ENCODE measurements around the gene RANGAP1. TPM values are rescaled to one million over a fixed set of nuclear protein-coding genes. Genes with fewer than 3 reads are reported as not detected.

RANGAP1 gene
- total and polyA plus RNA-seq, 5 donors from 2014 or later = 19.9 to 112 (median 24.2) TPM

DNA sequence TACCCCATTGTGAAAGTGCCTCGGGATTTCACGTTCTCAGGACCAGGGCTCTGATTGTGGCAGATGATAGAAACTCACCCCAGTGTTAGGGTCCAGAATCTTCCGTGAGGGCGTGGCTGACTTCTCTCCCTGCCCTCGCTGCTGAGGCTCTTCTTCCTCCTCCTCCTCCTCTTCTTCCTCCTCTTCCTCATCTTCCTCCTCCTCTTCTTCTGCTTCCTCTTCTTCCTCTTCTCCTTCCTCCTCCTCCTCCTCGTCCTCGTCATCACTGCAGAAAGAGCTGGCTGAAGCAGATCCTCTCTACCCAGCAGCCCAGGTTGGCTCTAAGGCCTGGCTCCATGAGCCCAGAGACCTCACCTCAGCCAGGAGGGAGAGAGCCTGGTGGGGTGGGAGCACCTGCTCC lies 31.8 kb downstream of the RANGAP1 start:
- Mint-ChIP-seq H3K27me3 (no peaks in the 10 kb centered on the region), H3K27ac (no peak overlapping the region), H3K4me1 (no peaks in the 10 kb centered on the region), H3K9me3 (no peaks in the 10 kb centered on the region), H3K36me3 (peaks cover 28% of the 10 kb centered on the region), H3K4me3 (no peak overlapping the region)
- ATAC-seq (ENCODE audit: low read depth in 2 of 2) (no peak), DNase-seq (no peak)
- H3K27me3 ChIP-seq (ENCODE audit: control insufficient read depth, insufficient read depth, low read length) = no peaks in the 10 kb centered on the region
- no peak overlapping the region for H3K4me3 ChIP-seq (ENCODE audit: low read depth, low read length)
- H3K9me3 ChIP-seq (ENCODE audit: control insufficient read depth in 2 of 2, low read length in 2 of 2) = no peaks in the 10 kb centered on the region
- H3K27ac ChIP-seq (ENCODE audit: insufficient read depth, low read length, poor library complexity, severe bottlenecking) = no peak overlapping the region
- peaks cover 84% of the 10 kb centered on the region for H3K36me3 ChIP-seq (ENCODE audit: control insufficient read depth, insufficient read depth, low read length)
- H3K4me1 ChIP-seq (ENCODE audit: control insufficient read depth, insufficient read depth, low read length, poor library complexity, severe bottlenecking) = no peaks in the 10 kb centered on the region

- peaks cover 26% of the 10 kb centered on the region for H3K36me3 Mint-ChIP-seq
- H3K27me3 Mint-ChIP-seq = no peaks in the 10 kb centered on the region
- H3K27ac Mint-ChIP-seq = peak overlapping the region in 1 of 3 donors; percentile 25
- H3K4me1 ChIP-seq (ENCODE audit: control insufficient read depth, insufficient read depth, low read length, poor library complexity, severe bottlenecking) = no peaks in the 10 kb centered on the region
- no peaks in the 10 kb centered on the region for H3K9me3 Mint-ChIP-seq
- no peaks in the 10 kb centered on the region for H3K9me3 ChIP-seq (ENCODE audit: control insufficient read depth in 2 of 2, low read length in 2 of 2)
- DNase-seq (no peak), ATAC-seq (ENCODE audit: low read depth in 2 of 2) (no peak)
- H3K4me3 Mint-ChIP-seq = no peak overlapping the region
- H3K27me3 ChIP-seq (ENCODE audit: control insufficient read depth, insufficient read depth, low read length) = no peaks in the 10 kb centered on the region
- no peaks in the 10 kb centered on the region for H3K4me1 Mint-ChIP-seq
- H3K4me3 ChIP-seq (ENCODE audit: low read depth, low read length) = no peak overlapping the region
- H3K36me3 ChIP-seq (ENCODE audit: control insufficient read depth, insufficient read depth, low read length) = peaks cover 90% of the 10 kb centered on the region
- H3K27ac ChIP-seq (ENCODE audit: insufficient read depth, low read length, poor library complexity, severe bottlenecking) = no peak overlapping the region
Observed at GRCh38 chr22:41252365-41252764, 33.6 kb downstream of the RANGAP1 start.

- Mint-ChIP-seq H3K4me3 (no peak overlapping the region), H3K27me3 (no peaks in the 10 kb centered on the region), H3K4me1 (no peaks in the 10 kb centered on the region), H3K36me3 (peaks cover 24% of the 10 kb centered on the region), H3K9me3 (no peaks in the 10 kb centered on the region), H3K27ac (no peak overlapping the region)
- no peaks in the 10 kb centered on the region for H3K27me3 ChIP-seq (ENCODE audit: control insufficient read depth, insufficient read depth, low read length)
- no peak overlapping the region for H3K27ac ChIP-seq (ENCODE audit: insufficient read depth, low read length, poor library complexity, severe bottlenecking)
- no peaks in the 10 kb centered on the region for H3K4me1 ChIP-seq (ENCODE audit: control insufficient read depth, insufficient read depth, low read length, poor library complexity, severe bottlenecking)
- no peaks in the 10 kb centered on the region for H3K9me3 ChIP-seq (ENCODE audit: control insufficient read depth in 2 of 2, low read length in 2 of 2)
- DNase-seq (no peak), ATAC-seq (ENCODE audit: low read depth in 2 of 2) (no peak)
- peaks cover 77% of the 10 kb centered on the region for H3K36me3 ChIP-seq (ENCODE audit: control insufficient read depth, insufficient read depth, low read length)
- no peak overlapping the region for H3K4me3 ChIP-seq (ENCODE audit: low read depth, low read length)
Observed at GRCh38 chr22:41250127-41250526, 35.9 kb downstream of the RANGAP1 start.

GRCh38 chr22:41249442-41249841 lies 36.5 kb downstream of the RANGAP1 start:
- Histone ChIP-seq H3K36me3 (ENCODE audit: control insufficient read depth, insufficient read depth, low read length) (peaks cover 73% of the 10 kb centered on the region), H3K9me3 (ENCODE audit: control insufficient read depth in 2 of 2, low read length in 2 of 2) (no peaks in the 10 kb centered on the region), H3K4me1 (ENCODE audit: control insufficient read depth, insufficient read depth, low read length, poor library complexity, severe bottlenecking) (no peaks in the 10 kb centered on the region), H3K27ac (ENCODE audit: insufficient read depth, low read length, poor library complexity, severe bottlenecking) (no peak overlapping the region), H3K27me3 (ENCODE audit: control insufficient read depth, insufficient read depth, low read length) (no peaks in the 10 kb centered on the region), H3K4me3 (ENCODE audit: low read depth, low read length) (no peak overlapping the region)
- Mint-ChIP-seq H3K4me3 (no peak overlapping the region), H3K36me3 (peaks cover 29% of the 10 kb centered on the region), H3K27me3 (no peaks in the 10 kb centered on the region), H3K9me3 (no peaks in the 10 kb centered on the region), H3K4me1 (no peaks in the 10 kb centered on the region), H3K27ac (no peak overlapping the region)
- DNase-seq (no peak), ATAC-seq (ENCODE audit: low read depth in 2 of 2) (no peak)

GRCh38 chr22:41248758-41249157 lies 37.2 kb downstream of the RANGAP1 start:
- Mint-ChIP-seq H3K4me1 (no peaks in the 10 kb centered on the region), H3K27me3 (no peaks in the 10 kb centered on the region), H3K9me3 (no peaks in the 10 kb centered on the region), H3K27ac (no peak overlapping the region), H3K4me3 (no peak overlapping the region), H3K36me3 (peaks cover 24% of the 10 kb centered on the region)
- no peak for ATAC-seq (ENCODE audit: low read depth in 2 of 2)
- no peak for DNase-seq
- no peak overlapping the region for H3K4me3 ChIP-seq (ENCODE audit: low read depth, low read length)
- no peaks in the 10 kb centered on the region for H3K27me3 ChIP-seq (ENCODE audit: control insufficient read depth, insufficient read depth, low read length)
- no peak overlapping the region for H3K27ac ChIP-seq (ENCODE audit: insufficient read depth, low read length, poor library complexity, severe bottlenecking)
- H3K4me1 ChIP-seq (ENCODE audit: control insufficient read depth, insufficient read depth, low read length, poor library complexity, severe bottlenecking) = no peaks in the 10 kb centered on the region
- H3K9me3 ChIP-seq (ENCODE audit: control insufficient read depth in 2 of 2, low read length in 2 of 2) = no peaks in the 10 kb centered on the region
- H3K36me3 ChIP-seq (ENCODE audit: control insufficient read depth, insufficient read depth, low read length) = peaks cover 67% of the 10 kb centered on the region

DNA sequence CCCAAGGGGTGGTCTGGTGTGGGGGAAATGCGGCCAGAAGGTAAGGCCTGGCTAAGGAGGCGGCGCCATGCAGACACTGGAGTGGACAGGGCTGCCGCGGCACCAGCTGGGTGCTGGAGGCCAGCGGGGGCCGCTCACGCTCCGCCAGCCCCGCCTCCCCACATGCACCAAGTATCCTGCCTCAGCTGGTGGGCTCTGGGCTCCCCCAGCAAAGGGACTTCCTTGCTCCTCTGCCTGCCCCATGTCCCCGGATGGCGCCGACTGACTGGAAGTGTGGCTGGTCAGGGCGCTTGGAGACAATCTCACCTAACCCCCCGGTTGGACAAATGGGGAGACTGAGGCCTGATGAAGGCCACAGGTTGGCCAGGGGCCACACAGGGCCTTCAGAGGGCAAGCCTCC lies 37.7 kb downstream of the RANGAP1 start:
- no peaks in the 10 kb centered on the region for H3K27me3 ChIP-seq (ENCODE audit: control insufficient read depth, insufficient read depth, low read length)
- no peaks in the 10 kb centered on the region for H3K9me3 ChIP-seq (ENCODE audit: control insufficient read depth in 2 of 2, low read length in 2 of 2)
- H3K4me3 Mint-ChIP-seq = no peak overlapping the region
- H3K4me1 Mint-ChIP-seq = no peaks in the 10 kb centered on the region
- peaks cover 24% of the 10 kb centered on the region for H3K36me3 Mint-ChIP-seq
- H3K4me3 ChIP-seq (ENCODE audit: low read depth, low read length) = no peak overlapping the region
- no peaks in the 10 kb centered on the region for H3K4me1 ChIP-seq (ENCODE audit: control insufficient read depth, insufficient read depth, low read length, poor library complexity, severe bottlenecking)
- H3K27me3 Mint-ChIP-seq = no peaks in the 10 kb centered on the region
- ATAC-seq (ENCODE audit: low read depth in 2 of 2) (no peak), DNase-seq (no peak)
- peaks cover 64% of the 10 kb centered on the region for H3K36me3 ChIP-seq (ENCODE audit: control insufficient read depth, insufficient read depth, low read length)
- no peaks in the 10 kb centered on the region for H3K9me3 Mint-ChIP-seq
- H3K27ac Mint-ChIP-seq = no peak overlapping the region
- no peak overlapping the region for H3K27ac ChIP-seq (ENCODE audit: insufficient read depth, low read length, poor library complexity, severe bottlenecking)

DNA sequence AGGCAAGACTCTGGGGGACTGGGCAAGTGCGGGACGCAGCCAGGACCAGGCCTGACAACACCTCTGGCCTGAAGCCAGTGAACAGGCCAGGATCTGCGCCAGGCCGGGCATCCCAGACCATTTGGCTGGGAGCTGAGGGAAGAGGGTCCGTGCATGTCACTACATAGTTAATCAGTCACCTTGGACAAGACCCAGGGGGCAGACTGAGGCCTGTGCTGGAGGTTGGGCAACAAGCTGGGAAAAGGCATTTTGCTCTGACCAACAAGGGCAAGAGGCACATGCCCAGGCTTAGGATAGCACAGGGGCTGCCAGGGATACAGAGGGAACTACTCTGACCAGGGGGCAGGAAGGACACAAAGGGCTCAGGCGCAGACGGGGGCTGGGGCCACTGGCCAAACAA lies 38.3 kb downstream of the RANGAP1 start:
- no peak overlapping the region for H3K27ac Mint-ChIP-seq
- no peak for DNase-seq

DNA sequence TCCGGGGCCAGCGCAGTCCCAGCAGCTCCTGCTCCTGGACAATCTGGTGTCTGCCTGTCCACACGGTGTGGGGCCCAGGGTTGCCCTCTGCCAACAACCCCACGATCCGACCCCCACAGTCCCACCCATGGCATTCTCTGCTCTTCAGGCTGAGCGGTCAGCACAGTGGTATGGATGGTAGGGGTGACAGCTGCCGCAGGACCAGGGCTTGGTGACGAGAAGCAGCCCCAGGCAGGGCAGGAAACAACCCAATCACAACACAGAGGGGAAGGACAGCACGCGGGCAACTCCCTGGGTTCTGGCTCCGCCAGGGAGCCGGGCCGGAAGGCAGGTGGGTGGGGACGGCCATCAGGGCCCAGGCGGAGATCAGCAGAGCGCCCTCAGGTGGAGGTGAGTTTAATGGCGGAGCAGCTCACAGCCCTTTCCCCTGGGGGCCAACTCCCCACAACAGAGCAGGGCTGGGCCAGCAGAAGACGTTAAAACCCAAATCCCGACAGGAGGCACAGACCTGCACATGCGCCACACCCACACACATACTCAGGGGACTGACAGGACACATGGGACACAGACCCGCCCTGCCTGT lies 40.0 kb downstream of the RANGAP1 start:
- H3K4me1 Mint-ChIP-seq = no peaks in the 10 kb centered on the region
- no peaks in the 10 kb centered on the region for H3K9me3 Mint-ChIP-seq
- Histone ChIP-seq H3K4me1 (ENCODE audit: control insufficient read depth, insufficient read depth, low read length, poor library complexity, severe bottlenecking) (no peaks in the 10 kb centered on the region), H3K9me3 (ENCODE audit: control insufficient read depth in 2 of 2, low read length in 2 of 2) (no peaks in the 10 kb centered on the region), H3K4me3 (ENCODE audit: low read depth, low read length) (no peak overlapping the region), H3K36me3 (ENCODE audit: control insufficient read depth, insufficient read depth, low read length) (peaks cover 44% of the 10 kb centered on the region), H3K27ac (ENCODE audit: insufficient read depth, low read length, poor library complexity, severe bottlenecking) (no peak overlapping the region), H3K27me3 (ENCODE audit: control insufficient read depth, insufficient read depth, low read length) (no peaks in the 10 kb centered on the region)
- peaks cover 17% of the 10 kb centered on the region for H3K36me3 Mint-ChIP-seq
- H3K4me3 Mint-ChIP-seq = no peak overlapping the region
- no peak for DNase-seq
- ATAC-seq (ENCODE audit: low read depth in 2 of 2) = no peak
- no peaks in the 10 kb centered on the region for H3K27me3 Mint-ChIP-seq
- no peak overlapping the region for H3K27ac Mint-ChIP-seq

More for the DNA sequence above, 38.3 kb downstream of the RANGAP1 start:
- peaks cover 24% of the 10 kb centered on the region for H3K36me3 Mint-ChIP-seq
- H3K4me3 Mint-ChIP-seq = no peak overlapping the region
- H3K4me1 Mint-ChIP-seq = no peaks in the 10 kb centered on the region
- Histone ChIP-seq H3K27ac (ENCODE audit: insufficient read depth, low read length, poor library complexity, severe bottlenecking) (no peak overlapping the region), H3K9me3 (ENCODE audit: control insufficient read depth in 2 of 2, low read length in 2 of 2) (no peaks in the 10 kb centered on the region), H3K27me3 (ENCODE audit: control insufficient read depth, insufficient read depth, low read length) (no peaks in the 10 kb centered on the region), H3K4me1 (ENCODE audit: control insufficient read depth, insufficient read depth, low read length, poor library complexity, severe bottlenecking) (no peaks in the 10 kb centered on the region), H3K36me3 (ENCODE audit: control insufficient read depth, insufficient read depth, low read length) (peaks cover 58% of the 10 kb centered on the region), H3K4me3 (ENCODE audit: low read depth, low read length) (no peak overlapping the region)
- H3K27me3 Mint-ChIP-seq = no peaks in the 10 kb centered on the region
- no peak for ATAC-seq (ENCODE audit: low read depth in 2 of 2)
- no peaks in the 10 kb centered on the region for H3K9me3 Mint-ChIP-seq

Measured in CD4-positive, CD25-positive, alpha-beta regulatory T cell (primary cell).